Memory B cell (primary cell): ENCODE results near the gene MIB2.
A peak's percentile ranks its signal among the peaks of the same experiment; 100 is the strongest.

ENCODE experiments used
- ATAC-seq: fragments of 150-1000 bp; cut with Tn5 transposase; 2 replicates; pipeline ENCODE4 v1.10.0; 2021; ENCODE audit warnings: low read depth, mild to moderate bottlenecking, moderate library complexity
- DNase-seq, 2 donors: peaks; one replicate each; pipeline ENCODE4 v3.0.0; 2022; ENCODE audit warnings: low spot score in 2 of 2
- H3K27ac Mint-ChIP-seq: one replicate; pipeline ENCODE4 v1.8.0; 2022; ENCODE audit warnings: mild to moderate bottlenecking, moderate library complexity, mixed read lengths
- H3K27me3 Mint-ChIP-seq: one replicate; pipeline ENCODE4 v1.8.0; 2022; ENCODE audit warnings: mixed read lengths
- H3K36me3 Mint-ChIP-seq: one replicate; pipeline ENCODE4 v1.8.0; 2022; ENCODE audit warnings: mild to moderate bottlenecking, mixed read lengths
- H3K4me1 Mint-ChIP-seq: one replicate; pipeline ENCODE4 v1.8.0; 2022; ENCODE audit warnings: mixed read lengths
- H3K4me3 Mint-ChIP-seq: one replicate; pipeline ENCODE4 v1.8.0; 2022; ENCODE audit warnings: mild to moderate bottlenecking, moderate library complexity, mixed read lengths
- H3K9me3 Mint-ChIP-seq: one replicate; pipeline ENCODE4 v1.8.0; 2022; ENCODE audit warnings: mixed read lengths

The MIB2 gene

DNA sequence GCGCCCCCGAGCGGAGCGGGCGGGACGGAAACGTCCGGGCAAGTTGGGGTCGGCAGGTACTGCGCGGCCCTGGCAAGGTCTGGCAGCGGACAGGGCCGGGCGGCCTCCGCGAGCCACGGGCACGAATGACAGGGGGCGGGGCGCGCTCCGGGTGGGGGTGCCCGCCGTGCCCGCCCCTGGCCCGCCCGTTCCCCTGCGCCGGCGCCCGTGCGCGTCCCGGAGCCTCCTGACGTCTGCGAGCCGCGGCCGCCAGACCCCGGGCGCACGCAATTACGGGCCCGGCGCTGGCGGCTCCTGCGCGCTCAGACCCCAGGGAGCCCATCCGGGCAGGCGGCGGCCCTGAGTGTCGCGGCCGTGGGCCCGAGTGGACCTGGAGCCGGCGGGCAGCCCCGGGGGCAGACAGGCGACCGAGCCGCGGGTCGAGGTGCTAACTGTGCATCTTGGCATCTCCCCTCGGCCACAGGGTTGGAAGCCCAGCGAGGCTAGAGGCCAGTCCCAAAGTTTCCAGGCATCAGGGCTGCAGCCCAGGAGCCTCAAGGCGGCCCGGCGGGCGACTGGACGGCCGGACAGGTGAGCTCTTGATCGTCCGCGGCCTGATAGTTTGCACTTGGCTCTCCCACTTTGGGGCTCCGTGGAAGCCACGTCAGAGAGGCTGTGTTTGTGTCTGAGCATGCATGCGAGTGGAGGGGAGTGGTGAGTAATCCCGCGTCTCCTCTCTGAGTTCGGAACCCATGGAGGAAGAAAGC is 918 bp downstream of the MIB2 start:
- H3K4me1 Mint-ChIP-seq, result peaks cover 9% of the 10 kb centered on the region
- peaks cover 1% of the 10 kb centered on the region for H3K36me3 Mint-ChIP-seq
- H3K27ac Mint-ChIP-seq, result no peak overlapping the region
- no peaks in the 10 kb centered on the region for H3K9me3 Mint-ChIP-seq
- peak overlapping the region; percentile 75 for H3K4me3 Mint-ChIP-seq
- H3K27me3 Mint-ChIP-seq, result no peaks in the 10 kb centered on the region
- ATAC-seq, result peak; percentile 12
- DNase-seq, result peak in 1 of 2 donors; percentile 64

- Mint-ChIP-seq H3K27ac (no peak overlapping the region), H3K4me3 (peak overlapping the region; percentile 75)
- DNase-seq, result no peak
Measured at GRCh38 chr1:1616838-1617237, 1.5 kb downstream of the MIB2 start.

GRCh38 chr1:1617516-1617915 is 2.2 kb downstream of the MIB2 start:
- Mint-ChIP-seq H3K36me3 (peaks cover 1% of the 10 kb centered on the region), H3K27ac (no peak overlapping the region), H3K9me3 (no peaks in the 10 kb centered on the region), H3K4me3 (peak overlapping the region; percentile 75), H3K27me3 (no peaks in the 10 kb centered on the region), H3K4me1 (peaks cover 9% of the 10 kb centered on the region)
- DNase-seq (no peak), ATAC-seq (no peak)

More at GRCh38 chr1:1616838-1617237, 1.5 kb downstream of the MIB2 start:
- ATAC-seq, result no peak
- H3K27me3 Mint-ChIP-seq, result no peaks in the 10 kb centered on the region
- H3K36me3 Mint-ChIP-seq, result peaks cover 1% of the 10 kb centered on the region
- peaks cover 9% of the 10 kb centered on the region for H3K4me1 Mint-ChIP-seq
- no peaks in the 10 kb centered on the region for H3K9me3 Mint-ChIP-seq

DNA sequence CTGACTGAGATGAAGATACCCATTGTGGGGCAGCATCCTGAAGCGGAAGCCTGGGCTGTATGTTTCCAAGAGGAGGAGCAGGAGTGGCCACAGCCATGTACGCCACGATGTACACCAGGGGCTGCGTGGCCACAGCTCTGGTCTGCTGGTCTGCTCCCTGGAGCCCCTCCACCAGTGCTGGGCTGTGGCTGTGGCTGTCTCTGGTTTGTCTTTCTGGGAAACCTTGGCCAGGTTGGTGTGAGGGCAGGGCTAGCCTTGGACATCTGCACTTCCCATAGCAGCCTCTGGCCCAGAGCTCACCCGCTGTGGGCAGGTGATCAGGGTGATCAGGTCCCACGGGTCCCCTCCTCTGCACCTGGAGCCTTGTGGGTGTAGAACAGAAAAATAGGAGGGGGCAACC is 2.6 kb downstream of the MIB2 start:
- Mint-ChIP-seq H3K27ac (no peak overlapping the region), H3K4me3 (no peak overlapping the region), H3K9me3 (no peaks in the 10 kb centered on the region), H3K36me3 (peaks cover 1% of the 10 kb centered on the region), H3K4me1 (peaks cover 9% of the 10 kb centered on the region), H3K27me3 (no peaks in the 10 kb centered on the region)
- ATAC-seq (no peak), DNase-seq (no peak)

DNA sequence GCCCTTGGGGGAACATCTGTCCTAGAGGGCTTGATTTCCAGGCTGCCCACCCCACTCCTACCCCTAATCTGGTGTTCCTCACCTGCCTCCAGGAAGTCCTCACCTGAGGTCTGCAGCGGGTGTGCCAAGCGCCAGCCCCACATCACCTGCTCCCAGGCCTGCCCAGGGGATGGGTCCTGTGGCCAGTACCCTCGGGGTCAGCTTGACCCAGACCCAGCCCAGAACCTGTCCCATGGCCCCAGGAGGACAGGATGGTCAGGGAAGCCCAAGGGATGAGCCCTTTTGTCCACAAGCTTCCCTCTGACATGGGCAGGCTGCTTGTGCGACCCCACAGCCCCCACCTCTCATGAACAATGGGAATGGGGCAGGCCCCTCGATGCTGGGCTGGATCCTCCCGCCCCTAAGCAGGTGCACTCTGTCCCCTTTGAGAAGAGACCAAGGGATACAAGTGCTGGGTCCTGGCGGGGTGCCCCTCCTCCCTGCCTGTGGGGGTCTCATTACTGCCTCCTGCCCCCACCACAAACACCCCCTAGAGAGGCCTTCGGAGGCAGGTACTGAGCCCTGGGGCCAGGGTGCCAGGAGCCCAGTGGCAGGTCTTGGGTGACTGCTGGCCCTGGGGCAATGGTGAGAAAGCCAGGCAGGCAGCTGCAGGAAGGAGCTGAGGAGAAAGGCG is 3.2 kb downstream of the MIB2 start:
- no peaks in the 10 kb centered on the region for H3K27me3 Mint-ChIP-seq
- H3K36me3 Mint-ChIP-seq, result peaks cover 1% of the 10 kb centered on the region
- ATAC-seq (no peak), DNase-seq (no peak)
- H3K4me1 Mint-ChIP-seq, result peaks cover 8% of the 10 kb centered on the region
- H3K4me3 Mint-ChIP-seq, result no peak overlapping the region
- no peak overlapping the region for H3K27ac Mint-ChIP-seq
- H3K9me3 Mint-ChIP-seq, result no peaks in the 10 kb centered on the region

GRCh38 chr1:1619917-1620361 is 4.6 kb downstream of the MIB2 start:
- H3K27ac Mint-ChIP-seq, result no peak overlapping the region
- H3K36me3 Mint-ChIP-seq, result peaks cover 1% of the 10 kb centered on the region
- ATAC-seq, result no peak
- DNase-seq, result no peak
- H3K9me3 Mint-ChIP-seq, result no peaks in the 10 kb centered on the region
- H3K4me3 Mint-ChIP-seq, result no peak overlapping the region
- H3K27me3 Mint-ChIP-seq, result no peaks in the 10 kb centered on the region
- H3K4me1 Mint-ChIP-seq, result peaks cover 2% of the 10 kb centered on the region

- DNase-seq, result no peak
Measured at GRCh38 chr1:1620433-1621139, 5.3 kb downstream of the MIB2 start.

GRCh38 chr1:1621173-1622009 is 6.1 kb downstream of the MIB2 start:
- Mint-ChIP-seq H3K27me3 (no peaks in the 10 kb centered on the region), H3K4me1 (peaks cover 4% of the 10 kb centered on the region), H3K36me3 (peaks cover 1% of the 10 kb centered on the region), H3K9me3 (no peaks in the 10 kb centered on the region), H3K27ac (no peak overlapping the region), H3K4me3 (no peak overlapping the region)
- no peak for ATAC-seq
- no peak for DNase-seq

More at GRCh38 chr1:1620433-1621139, 5.3 kb downstream of the MIB2 start:
- peaks cover 2% of the 10 kb centered on the region for H3K4me1 Mint-ChIP-seq
- H3K27me3 Mint-ChIP-seq, result no peaks in the 10 kb centered on the region
- no peak overlapping the region for H3K4me3 Mint-ChIP-seq
- H3K27ac Mint-ChIP-seq, result no peak overlapping the region
- peaks cover 1% of the 10 kb centered on the region for H3K36me3 Mint-ChIP-seq
- no peaks in the 10 kb centered on the region for H3K9me3 Mint-ChIP-seq
- ATAC-seq, result no peak

- Mint-ChIP-seq H3K27me3 (no peaks in the 10 kb centered on the region), H3K4me3 (no peak overlapping the region), H3K36me3 (peaks cover 1% of the 10 kb centered on the region)
Measured at GRCh38 chr1:1622010-1622787, 6.9 kb downstream of the MIB2 start.

GRCh38 chr1:1622788-1623094 is 7.4 kb downstream of the MIB2 start:
- peaks cover 2% of the 10 kb centered on the region for H3K4me1 Mint-ChIP-seq
- peaks cover 1% of the 10 kb centered on the region for H3K36me3 Mint-ChIP-seq
- no peak overlapping the region for H3K4me3 Mint-ChIP-seq
- no peaks in the 10 kb centered on the region for H3K27me3 Mint-ChIP-seq
- H3K9me3 Mint-ChIP-seq, result no peaks in the 10 kb centered on the region
- H3K27ac Mint-ChIP-seq, result no peak overlapping the region
- ATAC-seq (no peak), DNase-seq (no peak)

More at GRCh38 chr1:1622010-1622787, 6.9 kb downstream of the MIB2 start:
- ATAC-seq (no peak), DNase-seq (no peak)
- Mint-ChIP-seq H3K9me3 (no peaks in the 10 kb centered on the region), H3K4me1 (peaks cover 3% of the 10 kb centered on the region), H3K27ac (no peak overlapping the region)

- Mint-ChIP-seq H3K9me3 (no peaks in the 10 kb centered on the region), H3K36me3 (peaks cover 1% of the 10 kb centered on the region), H3K27ac (no peak overlapping the region), H3K4me1 (peaks cover 2% of the 10 kb centered on the region), H3K4me3 (no peak overlapping the region), H3K27me3 (no peaks in the 10 kb centered on the region)
- DNase-seq, result no peak
- no peak for ATAC-seq
Measured at GRCh38 chr1:1623181-1623630, 7.9 kb downstream of the MIB2 start.

DNA sequence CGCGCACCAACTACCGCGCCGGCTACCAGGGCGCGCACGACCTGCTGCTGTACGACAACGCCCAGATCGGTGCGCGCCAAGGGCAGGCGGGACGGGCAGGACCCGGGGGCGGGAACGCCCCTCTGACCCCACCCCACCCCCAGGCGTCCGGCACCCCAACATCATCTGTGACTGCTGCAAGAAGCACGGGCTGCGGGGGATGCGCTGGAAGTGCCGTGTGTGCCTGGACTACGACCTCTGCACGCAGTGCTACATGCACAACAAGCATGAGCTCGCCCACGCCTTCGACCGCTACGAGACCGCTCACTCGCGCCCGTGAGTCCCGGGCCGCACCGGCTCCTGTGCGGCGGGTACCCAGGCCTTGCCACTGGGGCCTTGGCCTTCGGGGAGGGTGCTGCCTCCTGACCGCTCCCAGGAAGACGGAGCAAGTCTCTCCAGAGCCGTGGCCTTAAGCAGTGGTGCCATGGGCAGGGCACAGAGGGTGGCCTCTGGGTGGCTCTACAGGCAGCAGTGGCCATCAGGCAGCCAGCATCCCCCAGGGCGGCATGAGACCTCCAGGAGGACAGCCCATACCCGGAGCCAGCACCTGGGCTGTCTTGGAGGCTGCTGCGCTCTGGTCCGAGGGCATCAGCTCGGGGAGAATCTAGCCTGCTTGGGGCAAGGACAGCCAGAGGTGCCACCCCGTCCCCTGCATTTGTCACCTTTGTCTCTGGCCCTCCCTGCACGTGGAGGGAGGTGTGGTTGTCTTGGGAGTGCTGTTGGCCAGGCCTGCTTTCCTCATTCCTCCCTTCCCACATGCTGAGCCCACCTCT is 8.5 kb downstream of the MIB2 start:
- H3K4me1 Mint-ChIP-seq, result peaks cover 2% of the 10 kb centered on the region

More for the DNA sequence above, 8.5 kb downstream of the MIB2 start:
- H3K4me3 Mint-ChIP-seq, result no peak overlapping the region
- no peak overlapping the region for H3K27ac Mint-ChIP-seq
- ATAC-seq (no peak), DNase-seq (no peak)
- H3K36me3 Mint-ChIP-seq, result peaks cover under 1% of the 10 kb centered on the region
- no peaks in the 10 kb centered on the region for H3K27me3 Mint-ChIP-seq
- H3K9me3 Mint-ChIP-seq, result no peaks in the 10 kb centered on the region
